GM23248 (cell line): ENCODE measurements around the gene TTPAL.

Experiments used
- EZH2 ChIP-seq: fragments of 200-600 bp; sonication (generic); IDR thresholded peaks from 2 replicates; pipeline ENCODE4 v1.6.1; 2018; ENCODE audit warnings: antibody characterized with exemption, mild to moderate bottlenecking; ENCODE audit not compliant: insufficient read depth, poor library complexity, severe bottlenecking
- EZH2phosphoT487 ChIP-seq: fragments of 200-600 bp; sonication (generic); IDR thresholded peaks from 2 replicates; pipeline ENCODE4 v1.6.1; 2018; ENCODE audit warnings: antibody characterized with exemption, moderate library complexity, mild to moderate bottlenecking, low read depth; ENCODE audit not compliant: insufficient read depth

GRCh38 chr20:44517454-44517853 is 41.8 kb downstream of the TTPAL start:
- TF ChIP-seq EZH2: no peak
- TF ChIP-seq EZH2phosphoT487: no peak
